Neural progenitor cell (in vitro differentiated cells): ENCODE results near the gene ZNF497.

ENCODE experiments used
- EZH2 ChIP-seq: fragments of 200-600 bp; sonication (generic); IDR thresholded peaks from 2 replicates; pipeline ENCODE4 v1.6.1; 2017; ENCODE audit warnings: antibody characterized with exemption, mild to moderate bottlenecking, moderate library complexity
- EZH2phosphoT487 ChIP-seq: fragments of 200-600 bp; sonication (generic); IDR thresholded peaks from 2 replicates; pipeline ENCODE4 v1.6.1; 2017; ENCODE audit warnings: antibody characterized with exemption
- TF ChIP-seq, protein P1 (sequence below): fragments of 200-600 bp; sonication (generic); IDR thresholded peaks from 2 replicates; pipeline ENCODE4 v1.5.1; 2017; ENCODE audit warnings: antibody characterized with exemption, mild to moderate bottlenecking

DNA sequence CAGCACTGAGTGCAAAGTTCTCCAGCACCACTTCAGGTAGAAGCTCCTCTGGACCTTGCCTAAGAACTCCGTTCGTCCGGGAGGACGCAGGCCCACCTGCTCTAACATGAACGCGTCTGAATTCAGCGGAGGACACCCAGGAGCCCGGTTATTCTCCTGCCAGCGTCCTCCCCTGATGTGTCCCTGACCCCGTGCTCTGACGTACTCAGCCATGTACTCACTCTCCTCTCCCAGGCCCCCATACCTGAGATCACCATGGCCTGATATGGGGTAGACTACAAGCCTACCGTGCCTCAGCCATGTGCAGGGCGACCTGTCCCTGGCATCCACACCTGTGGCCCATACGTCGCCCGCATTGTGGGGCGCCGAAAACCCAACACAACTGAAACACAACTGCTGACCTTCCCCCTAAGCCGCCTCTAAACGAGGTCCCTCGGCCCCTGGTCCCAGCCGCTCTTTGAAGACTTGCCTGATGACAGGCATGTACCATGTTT is 45.2 kb upstream of the ZNF497 start:
- TF ChIP-seq, protein P1, sequence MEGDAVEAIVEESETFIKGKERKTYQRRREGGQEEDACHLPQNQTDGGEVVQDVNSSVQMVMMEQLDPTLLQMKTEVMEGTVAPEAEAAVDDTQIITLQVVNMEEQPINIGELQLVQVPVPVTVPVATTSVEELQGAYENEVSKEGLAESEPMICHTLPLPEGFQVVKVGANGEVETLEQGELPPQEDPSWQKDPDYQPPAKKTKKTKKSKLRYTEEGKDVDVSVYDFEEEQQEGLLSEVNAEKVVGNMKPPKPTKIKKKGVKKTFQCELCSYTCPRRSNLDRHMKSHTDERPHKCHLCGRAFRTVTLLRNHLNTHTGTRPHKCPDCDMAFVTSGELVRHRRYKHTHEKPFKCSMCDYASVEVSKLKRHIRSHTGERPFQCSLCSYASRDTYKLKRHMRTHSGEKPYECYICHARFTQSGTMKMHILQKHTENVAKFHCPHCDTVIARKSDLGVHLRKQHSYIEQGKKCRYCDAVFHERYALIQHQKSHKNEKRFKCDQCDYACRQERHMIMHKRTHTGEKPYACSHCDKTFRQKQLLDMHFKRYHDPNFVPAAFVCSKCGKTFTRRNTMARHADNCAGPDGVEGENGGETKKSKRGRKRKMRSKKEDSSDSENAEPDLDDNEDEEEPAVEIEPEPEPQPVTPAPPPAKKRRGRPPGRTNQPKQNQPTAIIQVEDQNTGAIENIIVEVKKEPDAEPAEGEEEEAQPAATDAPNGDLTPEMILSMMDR: no peak
- TF ChIP-seq EZH2 (no peak), EZH2phosphoT487 (no peak)
